GM12878 (cell line): ENCODE measurements around the gene RAB6B. TPM values are rescaled to one million over a fixed set of nuclear protein-coding genes. Genes with fewer than 3 reads are reported as not detected.

Experiments
- ATAC-seq: fragments of 200-7000 bp; cut with Tn5 transposase; 3 replicates; pipeline ENCODE4 v1.9.1; 2020; ENCODE audit warnings: mild to moderate bottlenecking, moderate library complexity
- BruUV-seq: library from RNA; stranded (reverse); fragments of 400-500 nt; replicated peaks from 2 replicates; lab custom pipeline; 2021; lab: Mats Ljungman, UMichigan
- CTCF ChIA-PET: fragments of 300-600 bp; sonication (Branson Sonifier 250); formaldehyde crosslinking; extraction: SDS; loops from one replicate; lab custom pipeline; 2021; ENCODE audit warnings: inconsistent platforms; lab: Yijun Ruan, JAX
- POLR2A ChIA-PET: fragments of 350-600 bp; formaldehyde crosslinking; extraction: SDS; loops from one replicate; lab custom pipeline; 2021; ENCODE audit warnings: inconsistent platforms; lab: Charles Lee
- RAD21 ChIA-PET: fragments of 300-600 bp; sonication (Branson Sonifier 250); formaldehyde crosslinking; loops from one replicate; lab custom pipeline; 2023; ENCODE audit warnings: antibody characterized with exemption; ENCODE audit not compliant: unreplicated experiment; lab: Charles Lee
- SMC1A ChIA-PET: fragments of 300-600 bp; sonication (Branson Sonifier 250); formaldehyde crosslinking; loops from one replicate; lab custom pipeline; 2023; ENCODE audit not compliant: unreplicated experiment, uncharacterized antibody; lab: Charles Lee
- DNase-seq: peaks from one replicate; pipeline ENCODE4 v3.0.0-alpha.2; 2011; ENCODE audit warnings: low read depth, low spot score
- FAIRE-seq: peaks from 3 replicates; lab custom pipeline; 2011; peaks lifted over from hg19 to GRCh38; lab: Jason Lieb, UNC
- H2AFZ ChIP-seq: 2 replicates; pipeline ENCODE4 v1.6.0; 2011; ENCODE audit warnings: low read depth, low read length, control low read depth; ENCODE audit not compliant: control insufficient read depth
- H3K27ac ChIP-seq: 2 replicates; pipeline ENCODE4 v1.5.1; 2011; ENCODE audit warnings: control low read depth; ENCODE audit not compliant: control insufficient read depth, insufficient read depth
- H3K27me3 ChIP-seq, 2 experiments: replicated peaks in 1 of 2; 2 replicates each; pipeline versions ENCODE4 v1.6.0 to v1.6.1; 2011; ENCODE audit warnings: low read length in 1 of 2; ENCODE audit not compliant: control insufficient read depth in 2 of 2, insufficient read depth in 2 of 2
- H3K36me3 ChIP-seq, 2 experiments: 2 replicates each; pipeline ENCODE4 v1.5.1; 2011; ENCODE audit warnings: low read length in 1 of 2; ENCODE audit not compliant: control insufficient read depth in 2 of 2, insufficient read depth in 2 of 2
- H3K4me1 ChIP-seq: 2 replicates; pipeline ENCODE4 v1.6.1; 2011; ENCODE audit warnings: mild to moderate bottlenecking, low read length, moderate library complexity, mixed read lengths; ENCODE audit not compliant: control insufficient read depth, insufficient read depth
- H3K4me2 ChIP-seq: 2 replicates; pipeline ENCODE4 v1.6.0; 2011; ENCODE audit warnings: control low read depth; ENCODE audit not compliant: control insufficient read depth, insufficient read depth
- H3K4me3 ChIP-seq: fragments of 200-600 bp; sonication (generic); 2 replicates; pipeline ENCODE4 v1.5.1; 2016
- H3K79me2 ChIP-seq: 2 replicates; pipeline ENCODE4 v1.6.0; 2011; ENCODE audit warnings: low read length; ENCODE audit not compliant: control insufficient read depth, insufficient read depth
- H3K9ac ChIP-seq: 2 replicates; pipeline ENCODE4 v1.8.0; 2011; ENCODE audit warnings: low read length, control low read depth, mixed read lengths; ENCODE audit not compliant: control insufficient read depth, insufficient read depth
- H3K9me3 ChIP-seq: replicated peaks from 3 replicates; pipeline ENCODE4 v1.5.1; 2011; ENCODE audit warnings: mild to moderate bottlenecking, low read length; ENCODE audit not compliant: control insufficient read depth, insufficient read depth
- H4K20me1 ChIP-seq: 2 replicates; pipeline ENCODE4 v1.6.0; 2011; ENCODE audit not compliant: control insufficient read depth, insufficient read depth
- ELK1 ChIP-seq: IDR thresholded peaks from 2 replicates; pipeline ENCODE4 v1.6.1; 2012; ENCODE audit warnings: low read depth, low read length, improper control_type of control experiment
- ESRRA ChIP-seq: IDR thresholded peaks from 2 replicates; pipeline ENCODE4 v1.6.1; 2012; ENCODE audit warnings: mild to moderate bottlenecking, low read length, improper control_type of control experiment
- FOS ChIP-seq: IDR thresholded peaks from 3 replicates; pipeline ENCODE4 v1.6.1; 2011; ENCODE audit warnings: borderline replicate concordance; ENCODE audit not compliant: insufficient read length; ENCODE audit errors: extremely low read depth
- FOXK2 ChIP-seq: fragments of 450-650 bp; IDR thresholded peaks from 2 replicates; pipeline ENCODE4 v1.6.1; 2017; ENCODE audit warnings: mild to moderate bottlenecking, moderate library complexity
- IRF4 ChIP-seq: IDR thresholded peaks from 2 replicates; pipeline ENCODE4 v1.6.1; 2011; ENCODE audit warnings: low read depth, low read length
- NR2C2 ChIP-seq: IDR thresholded peaks from 2 replicates; pipeline ENCODE4 v1.6.1; 2011; ENCODE audit warnings: borderline replicate concordance, low read depth; ENCODE audit not compliant: control insufficient read depth, insufficient read length
- RCOR1 ChIP-seq: conservative IDR thresholded peaks from 2 replicates; pipeline ENCODE4 v1.6.1; 2012; ENCODE audit warnings: low read depth, low read length, improper control_type of control experiment
- SP1 ChIP-seq: IDR thresholded peaks from one replicate; pipeline ENCODE4 v1.6.1; 2011; ENCODE audit warnings: low read depth, low read length
- STAT1 ChIP-seq: fragments of 450-650 bp; conservative IDR thresholded peaks from 2 replicates; pipeline ENCODE4 v1.6.1; 2014; ENCODE audit warnings: antibody characterized with exemption, mild to moderate bottlenecking
- YY1 ChIP-seq: IDR thresholded peaks from 2 replicates; pipeline ENCODE4 v1.6.1; 2011; ENCODE audit warnings: low read depth, mild to moderate bottlenecking, low read length
- WGBS: methylation state at CpG from one replicate; pipeline ENCODE4 v1.1.6; 2016; ENCODE audit warnings: low lambda C conversion rate; ENCODE audit not compliant: insufficient replicate concordance, insufficient coverage; ENCODE audit errors: missing lambda C conversion rate; 5-methylcytosine and 5-hydroxymethylcytosine counted together
- in situ Hi-C: fragments of 300-500 bp; cut with MboI; formaldehyde crosslinking; loops from 9 replicates; pipeline ENCODE4 v1.14.3; 2018; ENCODE audit warnings: mixed read lengths
- intact Hi-C: fragments of 100-400 bp; cut with micrococcal nuclease; formaldehyde crosslinking; loops from one replicate; pipeline ENCODE4 v1.14.2; 2022; ENCODE audit not compliant: unreplicated experiment
- polyA plus RNA-seq, 11 experiments: library from polyadenylated mRNA; depleted of rRNA in 4 of 11; unstranded in 6 of 11; stranded (reverse) in 5 of 11; fragments of >200 nt; fragmentation: Nextera tagmentation in 4 of 11; fragmentation: Illumina TruSeq in 1 of 11; extraction: Ambion mirVana in 4 of 11; extraction: Trizol in 1 of 11; gene quantifications; 1 replicate in 1 of 11; 2 replicates in 10 of 11; pipeline versions ENCODE4 v1.2.1 to v1.2.3, GENCODE V29; 2011 to 2016; ENCODE audit warnings: inconsistent platforms in 2 of 11, missing spikeins in 2 of 11, low read depth in 1 of 11
- total RNA-seq, 4 experiments: library from RNA; depleted of rRNA in 3 of 4; stranded (reverse); fragments of >200 nt in 3 of 4; fragmentation: Illumina TruSeq in 1 of 4; extraction: Trizol in 1 of 4; gene quantifications; 2 replicates each; pipeline versions ENCODE4 v1.2.1 to v1.2.3, GENCODE V29; 2013 to 2021

Gene RAB6B
- total and polyA plus RNA-seq, 10 of the 15 experiments (the other 5 are each of a cell fraction or from before 2014, with no cell fraction given): 0.01 to 0.16 (median 0.04) TPM; not detected in 5

- Histone ChIP-seq H3K27ac (no peak overlapping the region), H4K20me1 (no peaks in the 10 kb centered on the region), H3K9ac (no peak overlapping the region), H3K27me3 (no peaks in the 10 kb centered on the region), H3K36me3 (peaks cover 3 to 10% of the 10 kb centered on the region in 2 experiments; a peak in 3 of 4 replicates), H3K9me3 (no peaks in the 10 kb centered on the region), H3K4me3 (no peak overlapping the region), H3K79me2 (no peaks in the 10 kb centered on the region), H3K4me2 (no peak overlapping the region), H2AFZ (no peak overlapping the region), H3K4me1 (no peaks in the 10 kb centered on the region)
- POLR2A ChIA-PET: no interaction called here
- RAD21 ChIA-PET: no interaction called here
- intact Hi-C loops (no loop called here), in situ Hi-C loops (loop anchor here (10.0 kb wide), 1 partner anchor 388 kb away; no protein-coding TSS in a partner anchor)
- DNase-seq (no peak), FAIRE-seq (no peak), ATAC-seq (no peak)
- no TSS peak for BruUV-seq
- TF ChIP-seq FOXK2 (no peak), ELK1 (no peak), YY1 (no peak), FOS (no peak), SP1 (no peak), RCOR1 (no peak), IRF4 (no peak), ESRRA (no peak), STAT1 (no peak), NR2C2 (no peak)
- SMC1A ChIA-PET: no interaction called here
- 0% methylated on average over 1 of the region's 1 CpG for WGBS
- CTCF ChIA-PET: no interaction called here
Measured at GRCh38 chr3:133827136-133827535, 68.5 kb downstream of the RAB6B start.
